Activated CD4-positive, alpha-beta T cell treated with anti-CD3 and anti-CD28 coated beads for 36 hours (primary cell): ENCODE results near the gene CERS6. TPM values are rescaled to one million over a fixed set of nuclear protein-coding genes. Genes with fewer than 3 reads are reported as not detected.

Experiments
- ATAC-seq: fragments of 200-7000 bp; cut with Tn5 transposase; one replicate; pipeline ENCODE4 v1.10.0; 2021; ENCODE audit warnings: mild to moderate bottlenecking, moderate library complexity
- CTCF ChIA-PET: fragments of 350-600 bp; sonication (Branson Sonifier 250); formaldehyde crosslinking; loops from one replicate; lab custom pipeline; 2021; ENCODE audit warnings: antibody characterized with exemption; lab: Charles Lee
- POLR2A ChIA-PET: fragments of 350-600 bp; sonication (Branson Sonifier 250); formaldehyde crosslinking; loops from one replicate; lab custom pipeline; 2021; ENCODE audit warnings: antibody characterized with exemption, inconsistent platforms; lab: Charles Lee
- DNase-seq: peaks from one replicate; pipeline ENCODE4 v3.0.0-alpha.2; 2020
- H3K27ac Mint-ChIP-seq: one replicate; pipeline ENCODE4 v1.8.0; 2021; ENCODE audit warnings: mixed read lengths
- H3K27me3 Mint-ChIP-seq: one replicate; pipeline ENCODE4 v1.8.0; 2021; ENCODE audit warnings: mixed read lengths
- H3K36me3 Mint-ChIP-seq: one replicate; pipeline ENCODE4 v1.8.0; 2021; ENCODE audit warnings: low read depth, mixed read lengths
- H3K4me1 Mint-ChIP-seq: one replicate; pipeline ENCODE4 v1.8.0; 2021; ENCODE audit warnings: mixed read lengths
- H3K4me3 Mint-ChIP-seq: one replicate; pipeline ENCODE4 v1.8.0; 2021; ENCODE audit warnings: mild to moderate bottlenecking, moderate library complexity, mixed read lengths
- H3K9me3 Mint-ChIP-seq: one replicate; pipeline ENCODE4 v1.8.0; 2021; ENCODE audit warnings: low read depth, mixed read lengths
- intact Hi-C, 2 experiments: fragments of 100-400 bp; cut with DNase I in 1 of 2; cut with micrococcal nuclease in 1 of 2; formaldehyde crosslinking; loops; one replicate each; pipeline versions ENCODE4 v1.14.2 to v1.15.1; 2022 to 2024; cut with DNase I, micrococcal nuclease
- total RNA-seq, 2 experiments: library from RNA; stranded (reverse); gene quantifications; one replicate each; pipeline ENCODE4 v1.2.3, GENCODE V29; 2021

CERS6 gene
- total RNA-seq, 2 experiments from 2014 or later = 12.9 to 13.1 TPM

- ATAC-seq = peak; percentile 54
- Mint-ChIP-seq H3K4me1 (peaks cover 39% of the 10 kb centered on the region), H3K27me3 (peaks cover 2% of the 10 kb centered on the region), H3K27ac (peak overlapping the region; percentile 87), H3K4me3 (no peak overlapping the region), H3K36me3 (no peaks in the 10 kb centered on the region), H3K9me3 (no peaks in the 10 kb centered on the region)
- peak; percentile 71 for DNase-seq
- CTCF ChIA-PET = interaction anchor here (0.6 kb wide), 1 partner anchor 56 kb away, joined by 3 read pairs; no protein-coding TSS in a partner anchor
- intact Hi-C loops = loop anchor here (1.0 to 10.0 kb wide), 5 partner anchors 34 to 212 kb away; partner anchors contain the start of gene STK39 (in 2 of the 2)
- POLR2A ChIA-PET = no interaction called here
These were observed 583 bp downstream of the CERS6 start for GRCh38 chr2:168456521-168457189.

DNA sequence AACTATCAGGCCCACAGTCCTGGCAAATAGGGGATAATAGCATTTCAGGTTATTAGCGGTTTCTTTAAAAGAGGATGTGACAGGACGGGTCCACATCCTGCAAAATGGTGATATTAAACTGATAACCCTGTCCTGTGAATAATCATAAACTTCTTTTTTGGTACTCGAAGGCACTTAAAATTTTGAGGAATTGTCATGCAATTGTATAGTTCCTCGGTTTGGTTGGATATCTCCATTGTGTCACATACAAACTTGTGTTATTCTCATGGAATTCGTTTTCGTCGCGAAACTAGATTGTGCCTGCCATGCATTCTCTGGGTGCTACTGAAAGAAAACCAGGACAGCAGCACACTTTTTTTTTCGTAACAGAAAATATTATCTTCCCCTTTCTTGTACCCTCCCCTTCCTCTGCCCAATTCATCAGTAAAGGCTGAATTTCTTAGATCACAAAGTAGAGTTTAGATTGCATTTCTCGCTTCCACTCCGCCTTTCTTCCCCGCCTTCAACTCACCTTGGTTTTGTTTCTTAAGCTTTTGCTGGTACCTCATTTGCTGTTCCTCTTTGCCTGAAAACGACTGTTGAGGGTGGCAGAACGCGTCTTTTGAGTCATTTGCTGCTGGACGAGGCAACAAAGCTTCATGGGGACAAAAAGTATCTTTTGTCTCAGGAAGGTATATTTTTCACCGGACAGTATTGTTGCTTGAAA, 1.3 kb downstream of the CERS6 start:
- Mint-ChIP-seq H3K27ac (peak overlapping the region; percentile 87), H3K9me3 (no peaks in the 10 kb centered on the region), H3K27me3 (peaks cover 2% of the 10 kb centered on the region), H3K4me3 (no peak overlapping the region), H3K36me3 (no peaks in the 10 kb centered on the region), H3K4me1 (peaks cover 44% of the 10 kb centered on the region)
- ChIA-PET CTCF (no interaction called here), POLR2A (interaction anchor here (0.6 kb wide), 1 partner anchor 33 kb away, joined by 3 read pairs; no protein-coding TSS in a partner anchor)
- ATAC-seq = no peak
- peak; percentile 35 for DNase-seq
- intact Hi-C loops = loop anchor here (2.0 to 10.0 kb wide), 3 partner anchors 33 to 213 kb away; partner anchors contain the start of gene STK39 (in 2 of the 2)

DNA sequence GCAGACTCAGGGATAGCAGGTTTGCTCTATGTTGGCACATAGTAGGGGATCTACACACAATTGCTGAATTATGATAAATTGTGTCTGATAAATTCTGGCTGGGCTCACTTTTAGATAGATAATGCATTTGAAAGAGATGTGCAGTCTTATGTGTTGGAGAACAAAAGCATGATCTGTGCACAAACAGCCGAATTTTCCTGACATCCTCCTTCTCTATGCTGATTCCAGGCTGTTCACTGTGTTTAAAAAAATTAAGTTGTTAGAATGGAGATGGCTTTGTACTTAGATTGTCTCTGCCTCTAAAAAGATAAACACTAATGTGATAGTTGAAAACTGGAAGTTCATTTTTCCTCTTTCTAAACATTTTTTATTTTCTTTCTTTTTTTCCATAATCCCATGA, 2.1 kb downstream of the CERS6 start:
- H3K9me3 Mint-ChIP-seq = no peaks in the 10 kb centered on the region
- ATAC-seq (no peak), DNase-seq (no peak)
- intact Hi-C loops = loop anchor here in 1 of 2 experiments (10.0 kb wide), 1 partner anchor 213 kb away; the partner anchor contains the start of gene STK39
- H3K36me3 Mint-ChIP-seq = no peaks in the 10 kb centered on the region
- H3K27me3 Mint-ChIP-seq = peaks cover 2% of the 10 kb centered on the region
- H3K4me1 Mint-ChIP-seq = peaks cover 44% of the 10 kb centered on the region
- POLR2A ChIA-PET = interaction anchor here (0.6 kb wide), 1 partner anchor 32 kb away, joined by 3 read pairs; no protein-coding TSS in a partner anchor
- no peak overlapping the region for H3K4me3 Mint-ChIP-seq
- peak overlapping the region; percentile 87 for H3K27ac Mint-ChIP-seq
- CTCF ChIA-PET = interaction anchor here (1.2 kb wide), 1 partner anchor 17 kb away, joined by 3 read pairs; no protein-coding TSS in a partner anchor

GRCh38 chr2:168459256-168459655, 3.2 kb downstream of the CERS6 start:
- H3K9me3 Mint-ChIP-seq = no peaks in the 10 kb centered on the region
- DNase-seq = no peak
- H3K36me3 Mint-ChIP-seq = no peaks in the 10 kb centered on the region
- CTCF ChIA-PET = interaction anchor here (1.2 kb wide), 1 partner anchor 16 kb away, joined by 3 read pairs; no protein-coding TSS in a partner anchor
- H3K27ac Mint-ChIP-seq = no peak overlapping the region
- H3K4me3 Mint-ChIP-seq = no peak overlapping the region
- POLR2A ChIA-PET = no interaction called here
- H3K4me1 Mint-ChIP-seq = peaks cover 44% of the 10 kb centered on the region
- peaks cover 2% of the 10 kb centered on the region for H3K27me3 Mint-ChIP-seq
- no peak for ATAC-seq
- intact Hi-C loops = loop anchor here in 1 of 2 experiments (10.0 kb wide), 1 partner anchor 214 kb away; the partner anchor contains the start of gene STK39

- H3K36me3 Mint-ChIP-seq = no peaks in the 10 kb centered on the region
- no peak overlapping the region for H3K27ac Mint-ChIP-seq
- H3K4me3 Mint-ChIP-seq = no peak overlapping the region
- DNase-seq = no peak
- peaks cover 57% of the 10 kb centered on the region for H3K4me1 Mint-ChIP-seq
- no peak for ATAC-seq
- intact Hi-C loops = no loop called here
- CTCF ChIA-PET = no interaction called here
- H3K27me3 Mint-ChIP-seq = peaks cover 2% of the 10 kb centered on the region
- POLR2A ChIA-PET = interaction anchor here (0.6 kb wide), 1 partner anchor 173 kb away, joined by 3 read pairs; no protein-coding TSS in a partner anchor
- no peaks in the 10 kb centered on the region for H3K9me3 Mint-ChIP-seq
These were observed 4.5 kb downstream of the CERS6 start for GRCh38 chr2:168460571-168460970.

DNA sequence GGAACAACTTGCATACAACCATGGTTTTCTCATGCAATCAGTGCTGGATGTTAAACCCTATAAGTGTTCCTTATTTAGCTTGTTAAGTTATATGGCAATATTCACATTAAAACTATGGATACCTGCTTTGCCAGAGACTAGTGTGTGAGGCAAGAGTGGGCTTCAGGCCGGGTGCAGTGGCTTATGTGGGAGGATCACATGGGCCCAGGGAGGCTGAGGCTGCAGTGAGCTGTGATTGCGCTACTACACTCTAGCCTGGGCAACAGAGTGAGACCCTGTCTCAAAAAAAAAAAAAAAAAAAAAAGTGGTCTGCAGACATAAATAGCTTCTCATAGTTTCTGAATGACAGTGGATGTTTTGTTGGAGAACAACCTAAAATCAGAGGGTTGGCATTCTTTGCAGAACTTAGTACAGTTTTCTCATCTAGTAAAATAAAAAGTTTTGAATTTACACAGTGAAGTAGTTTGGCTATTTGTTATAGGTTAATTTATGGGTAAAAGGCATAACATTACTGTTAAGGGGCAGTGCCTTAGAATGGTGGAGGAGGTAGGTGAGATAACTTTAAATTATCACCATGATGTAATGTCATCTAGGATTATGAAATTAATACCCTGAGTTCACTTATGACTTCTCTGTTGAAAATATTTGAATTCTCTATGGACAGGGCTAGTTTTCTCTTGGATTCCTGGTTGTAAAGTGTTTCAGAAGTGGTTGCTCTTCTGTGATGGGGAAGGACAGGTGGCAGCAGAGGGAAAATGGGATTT, 5.3 kb downstream of the CERS6 start:
- Mint-ChIP-seq H3K27me3 (peaks cover 2% of the 10 kb centered on the region), H3K4me3 (no peak overlapping the region), H3K36me3 (no peaks in the 10 kb centered on the region), H3K4me1 (peaks cover 65% of the 10 kb centered on the region), H3K9me3 (no peaks in the 10 kb centered on the region), H3K27ac (no peak overlapping the region)
- CTCF ChIA-PET = no interaction called here
- intact Hi-C loops = no loop called here
- ATAC-seq (no peak), DNase-seq (no peak)
- POLR2A ChIA-PET = no interaction called here

GRCh38 chr2:168461942-168462331, 5.9 kb downstream of the CERS6 start:
- POLR2A ChIA-PET = no interaction called here
- intact Hi-C loops = no loop called here
- Mint-ChIP-seq H3K27ac (no peak overlapping the region), H3K27me3 (peaks cover 2% of the 10 kb centered on the region), H3K36me3 (no peaks in the 10 kb centered on the region), H3K9me3 (no peaks in the 10 kb centered on the region), H3K4me1 (peaks cover 71% of the 10 kb centered on the region), H3K4me3 (no peak overlapping the region)
- no peak for ATAC-seq
- CTCF ChIA-PET = no interaction called here
- no peak for DNase-seq

GRCh38 chr2:168462543-168463045, 6.5 kb downstream of the CERS6 start:
- H3K27me3 Mint-ChIP-seq = peaks cover under 1% of the 10 kb centered on the region
- DNase-seq (no peak), ATAC-seq (no peak)
- H3K9me3 Mint-ChIP-seq = no peaks in the 10 kb centered on the region
- H3K27ac Mint-ChIP-seq = no peak overlapping the region
- intact Hi-C loops = no loop called here
- no peak overlapping the region for H3K4me3 Mint-ChIP-seq
- peaks cover 75% of the 10 kb centered on the region for H3K4me1 Mint-ChIP-seq
- POLR2A ChIA-PET = no interaction called here
- H3K36me3 Mint-ChIP-seq = no peaks in the 10 kb centered on the region
- CTCF ChIA-PET = interaction anchor here (1.3 kb wide), 1 partner anchor 10 kb away, joined by 4 read pairs; no protein-coding TSS in a partner anchor

DNA sequence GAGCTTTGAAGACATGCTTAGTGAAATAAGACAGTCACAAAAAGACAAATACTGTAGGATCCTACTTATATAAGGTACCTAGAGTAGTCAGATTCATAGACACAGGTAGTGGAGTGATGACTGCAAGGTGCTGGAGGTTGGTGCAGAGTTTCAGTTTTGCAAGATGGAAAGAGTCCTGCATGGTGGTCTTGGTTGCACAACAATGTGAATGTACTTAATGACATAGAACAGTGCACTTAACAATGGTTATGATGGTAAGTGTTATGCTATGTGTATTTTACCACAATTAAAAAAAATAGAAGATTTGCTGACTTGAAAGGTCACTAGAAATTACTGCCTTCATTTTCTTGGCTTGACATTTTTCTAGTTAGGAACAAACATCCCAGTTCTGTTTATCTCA, 9.5 kb downstream of the CERS6 start:
- CTCF ChIA-PET = interaction anchor here (1.2 kb wide), 1 partner anchor 238 kb away, joined by 3 read pairs; no protein-coding TSS in a partner anchor
- Mint-ChIP-seq H3K4me1 (peaks cover 73% of the 10 kb centered on the region), H3K36me3 (no peaks in the 10 kb centered on the region), H3K27ac (no peak overlapping the region), H3K4me3 (no peak overlapping the region), H3K27me3 (no peaks in the 10 kb centered on the region), H3K9me3 (no peaks in the 10 kb centered on the region)
- POLR2A ChIA-PET = no interaction called here
- peak; percentile 76 for ATAC-seq
- peak; percentile 34 for DNase-seq
- intact Hi-C loops = no loop called here

GRCh38 chr2:168466190-168466737, 10.2 kb downstream of the CERS6 start:
- ATAC-seq = no peak
- ChIA-PET POLR2A (interaction anchor here (1.0 kb wide), 1 partner anchor 24 kb away, joined by 5 read pairs; no protein-coding TSS in a partner anchor), CTCF (interaction anchor here (1.2 to 2.0 kb wide), 3 partner anchors 16 to 237 kb away, joined by 3 to 8 read pairs (median 3); no protein-coding TSS in a partner anchor)
- no peaks in the 10 kb centered on the region for H3K9me3 Mint-ChIP-seq
- no peaks in the 10 kb centered on the region for H3K36me3 Mint-ChIP-seq
- no peak for DNase-seq
- no peaks in the 10 kb centered on the region for H3K27me3 Mint-ChIP-seq
- no peak overlapping the region for H3K27ac Mint-ChIP-seq
- H3K4me3 Mint-ChIP-seq = no peak overlapping the region
- intact Hi-C loops = no loop called here
- peaks cover 67% of the 10 kb centered on the region for H3K4me1 Mint-ChIP-seq
